Left lung (tissue), 10 donors: ENCODE data around the gene ARFIP1. TPM values are rescaled to one million over a fixed set of nuclear protein-coding genes. Genes with fewer than 3 reads are reported as not detected.
"Not testable (repeated sequence)": the region's sequence is repeated elsewhere in the genome, so short reads cannot be mapped to it uniquely, and the experiment has no call there.

Source experiments
- ATAC-seq: fragments of 200-7000 bp; cut with Tn5 transposase; one replicate; pipeline ENCODE4 v1.9.1; 2020; ENCODE audit warnings: moderate library complexity
- DNase-seq, 4 donors: peaks; one replicate each; pipeline ENCODE4 v3.0.0-alpha.2; 2013 to 2020
- H3K27ac ChIP-seq, 2 donors: fragments of 200-600 bp; sonication (generic) in 1 of 2; one replicate each; pipeline versions ENCODE4 v1.5.0 to v1.8.0; 2020 to 2021
- H3K27me3 ChIP-seq, 2 donors: fragments of 200-600 bp; sonication (generic) in 1 of 2; one replicate each; pipeline versions ENCODE4 v1.5.0 to v1.8.0; 2020 to 2021
- H3K36me3 ChIP-seq, 2 donors: fragments of 200-600 bp; sonication (generic) in 1 of 2; one replicate each; pipeline versions ENCODE4 v1.5.0 to v1.8.0; 2020 to 2021
- H3K4me1 ChIP-seq, 2 donors: fragments of 200-600 bp; one replicate each; pipeline ENCODE4 v1.8.0; 2021
- H3K4me3 ChIP-seq, 2 donors: fragments of 200-600 bp; sonication (generic) in 1 of 2; one replicate each; pipeline versions ENCODE4 v1.5.0 to v1.8.0; 2020 to 2021; ENCODE audit warnings: mild to moderate bottlenecking in 1 of 2
- H3K9me3 ChIP-seq, 2 donors: fragments of 200-600 bp; sonication (generic) in 1 of 2; one replicate each; pipeline versions ENCODE4 v1.5.0 to v1.8.0; 2020 to 2021
- CTCF ChIP-seq, 2 donors: fragments of 200-600 bp; sonication (generic) in 1 of 2; IDR thresholded peaks; one replicate each; pipeline versions ENCODE4 v1.5.0 to v1.8.0; 2021; ENCODE audit warnings: antibody characterized with exemption in 2 of 2
- intact Hi-C, 2 donors: fragments of 100-400 bp; cut with DNase I; formaldehyde crosslinking; loops; one replicate each; pipeline versions ENCODE4 v1.11.2 to v1.14.2; 2022
- polyA plus RNA-seq, 6 donors: library from polyadenylated mRNA; unstranded; fragments of 120-200 nt; gene quantifications; one replicate each; pipeline ENCODE4 v1.2.1, GENCODE V29; 2013; ENCODE audit not compliant: insufficient read length in 6 of 6
- total RNA-seq, 2 donors: library from RNA; stranded (reverse); fragmentation: NEBNext Ultra II Directional; extraction: Animal tissue kit (Norgen Biotek cat#: 25700); gene quantifications; one replicate each; pipeline ENCODE4 v1.2.1, GENCODE V29; 2021
- donor health status: DM: no; HTN: yes; CAD: no.
- donor health status: DM: no; HTN: no; CAD: no.

The ARFIP1 gene
- total and polyA plus RNA-seq, 8 donors, result 34.7 to 48.9 (median 45.5) TPM

GRCh38 chr4:152850377-152850776 lies 70.6 kb downstream of the ARFIP1 start:
- intact Hi-C loops, result no loop called here
- Histone ChIP-seq H3K36me3 (no peaks in the 10 kb centered on the region), H3K9me3 (peaks cover 8 to 23% of the 10 kb centered on the region in 2 donors), H3K4me1 (peaks cover 0 to 36% of the 10 kb centered on the region in 2 donors), H3K4me3 (no peak overlapping the region), H3K27ac (peak overlapping the region; percentile 58 to 74), H3K27me3 (no peaks in the 10 kb centered on the region)
- no peak for TF ChIP-seq CTCF (IDR thresholded peaks at IDR 0.05)
- DNase-seq (peak; percentile 5 to 70 (median 34)), ATAC-seq (peak; percentile 90)

GRCh38 chr4:152851226-152851625 lies 71.5 kb downstream of the ARFIP1 start:
- intact Hi-C loops, result no loop called here
- H3K4me3 ChIP-seq, result no peak overlapping the region
- H3K4me1 ChIP-seq, result peaks cover under 1 to 41% of the 10 kb centered on the region in 2 donors
- no peaks in the 10 kb centered on the region for H3K27me3 ChIP-seq
- peak overlapping the region; percentile 58 to 74 for H3K27ac ChIP-seq
- ATAC-seq (no peak), DNase-seq (no peak)
- TF ChIP-seq CTCF (IDR thresholded peaks at IDR 0.05), result no peak
- no peaks in the 10 kb centered on the region for H3K36me3 ChIP-seq
- peaks cover 8 to 23% of the 10 kb centered on the region in 2 donors for H3K9me3 ChIP-seq

- H3K27ac ChIP-seq, result no peak overlapping the region
- TF ChIP-seq CTCF (IDR thresholded peaks at IDR 0.05), result no peak
- H3K36me3 ChIP-seq, result no peaks in the 10 kb centered on the region
- H3K4me3 ChIP-seq, result no peak overlapping the region
- DNase-seq, result no peak
- H3K27me3 ChIP-seq, result no peaks in the 10 kb centered on the region
- no peak for ATAC-seq
- intact Hi-C loops, result no loop called here
- H3K9me3 ChIP-seq, result peaks cover 8 to 23% of the 10 kb centered on the region in 2 donors
- peaks cover 4 to 35% of the 10 kb centered on the region in 2 donors for H3K4me1 ChIP-seq
Measured at GRCh38 chr4:152853293-152853692, 73.5 kb downstream of the ARFIP1 start.

- intact Hi-C loops, H3K27ac ChIP-seq: not testable (repeated sequence)
Measured at GRCh38 chr4:152854016-152854415, 74.3 kb downstream of the ARFIP1 start.

GRCh38 chr4:152856960-152857359 lies 77.2 kb downstream of the ARFIP1 start:
- no peak for DNase-seq
- TF ChIP-seq CTCF (IDR thresholded peaks at IDR 0.05), result no peak
- H3K36me3 ChIP-seq, result no peaks in the 10 kb centered on the region
- no peak overlapping the region for H3K4me3 ChIP-seq
- intact Hi-C loops, result no loop called here
- ATAC-seq, result peak; percentile 81
- no peaks in the 10 kb centered on the region for H3K27me3 ChIP-seq
- H3K27ac ChIP-seq, result peak overlapping the region; percentile 26 to 54
- H3K4me1 ChIP-seq, result peaks cover 4 to 12% of the 10 kb centered on the region in 2 donors
- H3K9me3 ChIP-seq, result peaks cover 8 to 23% of the 10 kb centered on the region in 2 donors

More at GRCh38 chr4:152854016-152854415, 74.3 kb downstream of the ARFIP1 start:
- not testable (repeated sequence) for H3K4me3 ChIP-seq, ATAC-seq, H3K27me3 ChIP-seq, DNase-seq, H3K36me3 ChIP-seq
- Histone ChIP-seq H3K4me1 (peaks cover 4 to 35% of the 10 kb centered on the region in 2 donors), H3K9me3 (peaks cover 8 to 23% of the 10 kb centered on the region in 2 donors)

- Histone ChIP-seq H3K9me3 (peaks cover 0 to 4% of the 10 kb centered on the region in 2 donors), H3K27me3 (no peaks in the 10 kb centered on the region), H3K4me1 (peaks cover 4 to 12% of the 10 kb centered on the region in 2 donors), H3K36me3 (no peaks in the 10 kb centered on the region), H3K27ac (no peak overlapping the region), H3K4me3 (no peak overlapping the region)
- no peak for ATAC-seq
- intact Hi-C loops, result no loop called here
- TF ChIP-seq CTCF (IDR thresholded peaks at IDR 0.05), result no peak
- peak in 1 of 4 donors; percentile 31 for DNase-seq
Measured at GRCh38 chr4:152858934-152859333, 79.2 kb downstream of the ARFIP1 start.
